Measurements from ENCODE around the gene USHBP1. TPM values are rescaled to one million over a fixed set of nuclear protein-coding genes. Genes with fewer than 3 reads are reported as not detected.

Gene USHBP1
- total RNA-seq, 1 experiment from 2014 or later, result 0.26 TPM

GRCh38 chr19:17305517-17306284 lies 41.2 kb upstream of the USHBP1 start, which contains the start of gene MRPL34:
Gene MRPL34 (plus strand): TSS chr19:17305872. CDS start chr19:17305893, 21 bp downstream.
- no peaks in the 10 kb centered on the region for H3K27me3 Mint-ChIP-seq (ENCODE audit: unreplicated experiment)
- intact Hi-C loops (cut with micrococcal nuclease; ENCODE audit: unreplicated experiment), result no loop called here
- peaks cover 45% of the 10 kb centered on the region for H3K36me3 Mint-ChIP-seq (ENCODE audit: insufficient read depth, unreplicated experiment)
- DNase-seq, result peak; percentile 94
- BruUV-seq (replicated peaks), result no TSS peak
- CTCF ChIA-PET, result interaction anchor here (0.5 to 1.1 kb wide), 8 partner anchors 12 to 610 kb away, joined by 3 to 18 read pairs (median 5); partner anchors contain the start of gene ANO8
- H3K9me3 Mint-ChIP-seq (ENCODE audit: low read depth, unreplicated experiment), result no peaks in the 10 kb centered on the region
- TF ChIP-seq, protein P1, sequence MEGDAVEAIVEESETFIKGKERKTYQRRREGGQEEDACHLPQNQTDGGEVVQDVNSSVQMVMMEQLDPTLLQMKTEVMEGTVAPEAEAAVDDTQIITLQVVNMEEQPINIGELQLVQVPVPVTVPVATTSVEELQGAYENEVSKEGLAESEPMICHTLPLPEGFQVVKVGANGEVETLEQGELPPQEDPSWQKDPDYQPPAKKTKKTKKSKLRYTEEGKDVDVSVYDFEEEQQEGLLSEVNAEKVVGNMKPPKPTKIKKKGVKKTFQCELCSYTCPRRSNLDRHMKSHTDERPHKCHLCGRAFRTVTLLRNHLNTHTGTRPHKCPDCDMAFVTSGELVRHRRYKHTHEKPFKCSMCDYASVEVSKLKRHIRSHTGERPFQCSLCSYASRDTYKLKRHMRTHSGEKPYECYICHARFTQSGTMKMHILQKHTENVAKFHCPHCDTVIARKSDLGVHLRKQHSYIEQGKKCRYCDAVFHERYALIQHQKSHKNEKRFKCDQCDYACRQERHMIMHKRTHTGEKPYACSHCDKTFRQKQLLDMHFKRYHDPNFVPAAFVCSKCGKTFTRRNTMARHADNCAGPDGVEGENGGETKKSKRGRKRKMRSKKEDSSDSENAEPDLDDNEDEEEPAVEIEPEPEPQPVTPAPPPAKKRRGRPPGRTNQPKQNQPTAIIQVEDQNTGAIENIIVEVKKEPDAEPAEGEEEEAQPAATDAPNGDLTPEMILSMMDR (IDR thresholded peaks at IDR 0.05; ENCODE audit: unreplicated experiment), result peak; percentile 62
- H3K4me1 Mint-ChIP-seq (ENCODE audit: low read depth, unreplicated experiment), result peaks cover 17% of the 10 kb centered on the region
- H3K4me3 Mint-ChIP-seq (ENCODE audit: low read depth, unreplicated experiment), result peak within 1 kb of the TSS; percentile 72
- H3K27ac Mint-ChIP-seq (ENCODE audit: unreplicated experiment), result no peak within 1 kb of the TSS

- no TSS peak for BruUV-seq (replicated peaks)
- Mint-ChIP-seq H3K36me3 (ENCODE audit: insufficient read depth, unreplicated experiment) (peaks cover 42% of the 10 kb centered on the region), H3K27ac (ENCODE audit: unreplicated experiment) (no peak overlapping the region), H3K9me3 (ENCODE audit: low read depth, unreplicated experiment) (no peaks in the 10 kb centered on the region), H3K4me1 (ENCODE audit: low read depth, unreplicated experiment) (peaks cover 17% of the 10 kb centered on the region), H3K4me3 (ENCODE audit: low read depth, unreplicated experiment) (peak overlapping the region; percentile 72), H3K27me3 (ENCODE audit: unreplicated experiment) (no peaks in the 10 kb centered on the region)
- intact Hi-C loops (cut with micrococcal nuclease; ENCODE audit: unreplicated experiment), result no loop called here
- DNase-seq, result no peak
- CTCF ChIA-PET, result interaction anchor here (0.5 to 1.1 kb wide), 8 partner anchors 12 to 611 kb away, joined by 3 to 18 read pairs (median 5); partner anchors contain the start of gene ANO8
- TF ChIP-seq, protein P1 (IDR thresholded peaks at IDR 0.05; ENCODE audit: unreplicated experiment), result no peak
Observed at GRCh38 chr19:17305216-17305516, 40.6 kb upstream of the USHBP1 start.

- intact Hi-C loops (cut with micrococcal nuclease; ENCODE audit: unreplicated experiment), result no loop called here
- no peak overlapping the region for H3K27ac Mint-ChIP-seq (ENCODE audit: unreplicated experiment)
Observed at GRCh38 chr19:17304386-17305215, 40.1 kb upstream of the USHBP1 start.

GRCh38 chr19:17303940-17304267 lies 39.4 kb upstream of the USHBP1 start:
- Mint-ChIP-seq H3K4me3 (ENCODE audit: low read depth, unreplicated experiment) (peak overlapping the region; percentile 58), H3K27ac (ENCODE audit: unreplicated experiment) (no peak overlapping the region)

More at GRCh38 chr19:17304386-17305215, 40.1 kb upstream of the USHBP1 start:
- Mint-ChIP-seq H3K9me3 (ENCODE audit: low read depth, unreplicated experiment) (no peaks in the 10 kb centered on the region), H3K27me3 (ENCODE audit: unreplicated experiment) (no peaks in the 10 kb centered on the region), H3K36me3 (ENCODE audit: insufficient read depth, unreplicated experiment) (peaks cover 37% of the 10 kb centered on the region), H3K4me1 (ENCODE audit: low read depth, unreplicated experiment) (peaks cover 17% of the 10 kb centered on the region), H3K4me3 (ENCODE audit: low read depth, unreplicated experiment) (peak overlapping the region; percentile 72)
- no TSS peak for BruUV-seq (replicated peaks)
- CTCF ChIA-PET, result interaction anchor here (0.6 to 1.1 kb wide), 5 partner anchors 11 to 81 kb away, joined by 3 to 18 read pairs (median 5); partner anchors contain the start of gene ANO8
- DNase-seq, result no peak
- TF ChIP-seq, protein P1 (IDR thresholded peaks at IDR 0.05; ENCODE audit: unreplicated experiment), result no peak

More at GRCh38 chr19:17303940-17304267, 39.4 kb upstream of the USHBP1 start:
- TF ChIP-seq, protein P1 (IDR thresholded peaks at IDR 0.05; ENCODE audit: unreplicated experiment), result no peak
- Mint-ChIP-seq H3K4me1 (ENCODE audit: low read depth, unreplicated experiment) (peaks cover 17% of the 10 kb centered on the region), H3K9me3 (ENCODE audit: low read depth, unreplicated experiment) (no peaks in the 10 kb centered on the region), H3K27me3 (ENCODE audit: unreplicated experiment) (no peaks in the 10 kb centered on the region), H3K36me3 (ENCODE audit: insufficient read depth, unreplicated experiment) (peaks cover 30% of the 10 kb centered on the region)
- no TSS peak for BruUV-seq (replicated peaks)
- intact Hi-C loops (cut with micrococcal nuclease; ENCODE audit: unreplicated experiment), result no loop called here
- DNase-seq, result no peak
- CTCF ChIA-PET, result no interaction called here
